ENCODE measurements around the gene CTIF. TPM values are rescaled to one million over a fixed set of nuclear protein-coding genes. Genes with fewer than 3 reads are reported as not detected.

CTIF gene
- total RNA-seq, 2 experiments from 2014 or later: 5.7 to 5.9 TPM

GRCh38 chr18:48599391-48599790, 60.6 kb downstream of the CTIF start:
- Mint-ChIP-seq H3K4me1 (no peaks in the 10 kb centered on the region), H3K9me3 (ENCODE audit: low read depth) (no peaks in the 10 kb centered on the region), H3K36me3 (no peaks in the 10 kb centered on the region), H3K4me3 (no peak overlapping the region), H3K27ac (no peak overlapping the region), H3K27me3 (no peaks in the 10 kb centered on the region)
- CTCF ChIA-PET: no interaction called here
- DNase-seq (no peak), ATAC-seq (no peak)

- Mint-ChIP-seq H3K4me1 (no peaks in the 10 kb centered on the region), H3K27me3 (no peaks in the 10 kb centered on the region), H3K9me3 (ENCODE audit: low read depth) (no peaks in the 10 kb centered on the region), H3K27ac (no peak overlapping the region), H3K36me3 (no peaks in the 10 kb centered on the region), H3K4me3 (no peak overlapping the region)
- no peak for ATAC-seq
- no peak for DNase-seq
- CTCF ChIA-PET: no interaction called here
Observed at GRCh38 chr18:48600046-48600445, 61.2 kb downstream of the CTIF start.

DNA sequence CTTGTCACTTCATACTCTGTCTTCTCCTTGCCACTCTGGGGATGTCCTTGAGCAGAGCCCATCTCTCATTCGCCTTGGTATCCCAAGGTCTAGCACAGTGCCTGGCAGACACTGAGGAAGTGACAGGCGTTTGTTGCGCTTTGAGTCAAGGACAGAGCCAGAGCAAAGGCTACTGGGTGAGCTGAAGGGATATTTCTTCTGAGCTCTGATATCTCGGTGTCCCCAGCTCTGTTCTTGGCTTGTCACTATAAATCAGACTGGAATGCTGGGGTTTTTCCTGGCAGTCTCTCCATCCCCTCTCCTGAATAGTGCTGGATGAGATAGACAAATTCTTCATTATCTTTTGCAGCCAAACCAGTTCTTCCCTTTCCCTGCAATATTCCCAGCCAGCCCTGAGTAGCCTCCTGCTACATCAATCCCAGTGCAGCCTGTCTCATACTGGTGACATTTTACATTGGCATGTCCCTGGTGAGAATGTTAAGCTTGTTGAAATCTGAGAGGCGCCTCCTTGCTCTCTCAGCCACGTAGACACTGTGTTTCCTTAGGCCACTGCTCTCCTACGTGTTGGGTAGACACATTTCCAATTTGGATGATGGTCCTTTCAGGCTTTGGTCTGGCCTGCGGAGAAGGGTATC, 61.7 kb downstream of the CTIF start:
- no peak overlapping the region for H3K27ac Mint-ChIP-seq
- CTCF ChIA-PET: no interaction called here
- no peak overlapping the region for H3K4me3 Mint-ChIP-seq
- no peaks in the 10 kb centered on the region for H3K27me3 Mint-ChIP-seq
- DNase-seq (no peak), ATAC-seq (no peak)
- no peaks in the 10 kb centered on the region for H3K36me3 Mint-ChIP-seq
- no peaks in the 10 kb centered on the region for H3K4me1 Mint-ChIP-seq
- no peaks in the 10 kb centered on the region for H3K9me3 Mint-ChIP-seq (ENCODE audit: low read depth)

- Mint-ChIP-seq H3K4me1 (no peaks in the 10 kb centered on the region), H3K27ac (no peak overlapping the region), H3K36me3 (no peaks in the 10 kb centered on the region), H3K9me3 (ENCODE audit: low read depth) (no peaks in the 10 kb centered on the region), H3K27me3 (no peaks in the 10 kb centered on the region), H3K4me3 (no peak overlapping the region)
- no peak for DNase-seq
- CTCF ChIA-PET: no interaction called here
- ATAC-seq: no peak
Observed at GRCh38 chr18:48601343-48601742, 62.5 kb downstream of the CTIF start.

DNA sequence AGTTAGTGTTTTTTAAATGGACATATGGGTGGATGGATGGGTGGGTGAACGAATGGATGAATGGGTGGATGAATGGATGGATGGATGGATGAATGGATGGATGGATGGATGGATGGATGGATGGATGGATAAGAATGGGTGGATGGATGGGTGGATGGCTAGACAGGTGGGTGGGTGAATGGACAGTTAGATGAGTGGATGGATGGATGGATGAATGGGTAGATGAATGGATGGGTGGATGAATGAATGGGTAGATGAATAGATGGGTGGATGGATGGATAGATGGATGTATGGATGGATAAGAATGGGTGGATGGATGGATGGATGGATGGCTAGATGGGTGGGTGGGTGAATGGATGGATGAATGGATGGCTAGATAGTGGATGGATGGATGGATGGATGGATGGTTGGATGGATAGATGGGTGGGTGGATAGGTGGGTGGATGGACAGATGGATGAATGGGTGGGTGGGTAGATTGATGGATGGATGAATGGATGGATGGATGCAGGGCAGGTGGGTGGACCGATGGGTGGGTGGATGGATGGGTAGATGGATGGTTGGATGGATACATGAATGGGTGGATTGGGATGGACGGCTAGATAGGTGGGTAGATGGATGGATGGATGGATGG, 64.0 kb downstream of the CTIF start:
- Mint-ChIP-seq H3K4me3 (no peak overlapping the region), H3K9me3 (ENCODE audit: low read depth) (no peaks in the 10 kb centered on the region), H3K27me3 (no peaks in the 10 kb centered on the region), H3K36me3 (no peaks in the 10 kb centered on the region), H3K4me1 (no peaks in the 10 kb centered on the region), H3K27ac (no peak overlapping the region)
- ATAC-seq: no peak
- DNase-seq: no peak
- CTCF ChIA-PET: no interaction called here

DNA sequence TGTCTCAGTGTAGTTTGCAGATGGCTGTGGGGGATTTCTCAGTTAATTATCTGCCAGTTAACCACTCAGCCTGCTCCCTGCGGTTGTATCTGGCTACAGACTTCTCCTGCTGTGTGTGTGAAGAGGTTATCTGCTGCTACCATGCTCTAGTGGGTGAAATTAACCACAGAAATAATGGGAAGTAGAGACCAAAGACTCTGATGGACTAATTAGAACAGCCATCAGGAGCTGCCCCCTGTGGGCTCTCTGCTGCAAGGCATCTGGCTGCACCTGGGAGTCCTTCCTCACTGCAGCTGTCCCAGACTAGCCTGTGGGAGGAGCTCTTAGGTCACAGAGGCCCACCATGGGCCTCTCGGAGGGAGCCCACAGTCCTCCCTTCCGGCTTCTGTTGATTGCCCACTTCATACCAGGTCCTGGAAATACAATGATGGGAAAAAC, 66.6 kb downstream of the CTIF start:
- H3K4me3 Mint-ChIP-seq: no peak overlapping the region
- CTCF ChIA-PET: interaction anchor here (1.2 kb wide), 1 partner anchor 160 kb away, joined by 3 read pairs; no protein-coding TSS in a partner anchor
- H3K36me3 Mint-ChIP-seq: no peaks in the 10 kb centered on the region
- no peaks in the 10 kb centered on the region for H3K9me3 Mint-ChIP-seq (ENCODE audit: low read depth)
- no peak overlapping the region for H3K27ac Mint-ChIP-seq
- no peaks in the 10 kb centered on the region for H3K4me1 Mint-ChIP-seq
- H3K27me3 Mint-ChIP-seq: no peaks in the 10 kb centered on the region
- DNase-seq: no peak
- no peak for ATAC-seq

DNA sequence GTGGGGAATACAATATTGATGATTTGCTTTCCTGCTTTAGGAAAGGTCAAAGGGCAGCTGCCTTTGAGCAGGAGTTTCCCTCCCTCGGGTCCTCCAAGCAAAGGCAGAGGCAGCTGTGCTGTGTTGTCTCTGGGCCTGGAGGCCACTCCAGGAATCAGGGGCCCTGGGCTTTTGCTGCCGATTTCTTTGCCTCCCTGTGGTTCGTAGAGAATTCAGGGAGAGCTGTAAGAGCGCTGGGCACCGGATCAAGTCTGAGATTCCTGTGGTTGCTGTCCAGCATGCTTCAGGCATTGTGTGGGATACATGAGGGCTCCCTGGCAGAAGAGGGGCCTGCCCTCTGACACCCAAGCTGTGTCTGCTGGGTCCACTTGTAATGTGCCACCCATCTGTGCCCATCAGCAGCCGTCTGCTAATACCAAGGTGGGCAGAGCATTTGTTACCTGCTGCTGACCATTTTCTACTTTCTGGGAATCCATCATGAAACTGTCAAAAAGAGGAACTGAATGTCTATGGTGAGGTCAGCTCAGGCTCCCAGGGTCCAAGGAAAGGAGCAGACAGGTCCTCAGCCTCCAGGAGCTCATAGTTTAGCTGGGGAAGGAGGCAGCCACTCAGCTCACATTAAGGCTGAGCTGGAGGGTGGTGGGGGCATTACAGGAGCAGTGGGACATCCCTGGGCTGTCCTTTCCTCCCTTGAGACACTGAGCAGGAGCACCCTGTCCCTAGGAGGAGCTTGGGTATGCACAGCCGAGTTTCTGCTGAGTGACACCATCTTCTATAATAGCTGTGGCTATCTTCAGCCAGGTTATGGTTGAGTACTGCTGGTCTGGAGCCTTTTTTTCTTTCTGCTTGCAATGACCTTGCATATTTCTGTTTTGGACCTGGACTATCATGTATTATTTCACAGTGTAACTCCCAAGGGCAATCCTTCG, 68.5 kb downstream of the CTIF start:
- CTCF ChIA-PET: interaction anchor here (0.6 kb wide), 1 partner anchor 116 kb away, joined by 3 read pairs; no protein-coding TSS in a partner anchor
- H3K4me3 Mint-ChIP-seq: no peak overlapping the region
- no peaks in the 10 kb centered on the region for H3K9me3 Mint-ChIP-seq (ENCODE audit: low read depth)
- H3K4me1 Mint-ChIP-seq: no peaks in the 10 kb centered on the region
- DNase-seq: no peak
- no peak for ATAC-seq
- no peak overlapping the region for H3K27ac Mint-ChIP-seq
- no peaks in the 10 kb centered on the region for H3K36me3 Mint-ChIP-seq
- H3K27me3 Mint-ChIP-seq: no peaks in the 10 kb centered on the region

DNA sequence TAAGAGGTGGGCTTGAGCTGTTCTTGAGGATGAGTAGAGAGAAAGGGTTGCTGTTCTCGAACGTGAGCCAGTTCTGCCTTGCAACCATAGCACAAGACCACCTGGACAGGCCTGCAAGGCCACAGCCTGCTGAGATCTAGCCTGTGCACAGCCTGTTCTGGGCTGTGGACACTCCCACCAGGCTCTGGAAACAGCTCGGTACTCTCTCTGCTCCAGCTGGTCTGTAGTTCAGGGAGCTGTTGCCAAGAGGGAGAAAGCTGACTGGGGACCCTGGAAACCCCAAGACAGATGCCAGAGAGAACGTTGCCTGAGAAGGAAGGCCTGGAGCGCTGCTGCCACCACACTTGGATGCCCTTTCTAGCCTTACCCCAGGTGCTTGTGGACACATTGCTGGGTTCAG, 69.8 kb downstream of the CTIF start:
- Mint-ChIP-seq H3K4me1 (no peaks in the 10 kb centered on the region), H3K36me3 (no peaks in the 10 kb centered on the region), H3K4me3 (no peak overlapping the region), H3K27ac (no peak overlapping the region), H3K9me3 (ENCODE audit: low read depth) (no peaks in the 10 kb centered on the region), H3K27me3 (no peaks in the 10 kb centered on the region)
- no peak for ATAC-seq
- CTCF ChIA-PET: interaction anchor here (0.9 kb wide), 1 partner anchor 22 kb away, joined by 3 read pairs; no protein-coding TSS in a partner anchor
- no peak for DNase-seq

DNA sequence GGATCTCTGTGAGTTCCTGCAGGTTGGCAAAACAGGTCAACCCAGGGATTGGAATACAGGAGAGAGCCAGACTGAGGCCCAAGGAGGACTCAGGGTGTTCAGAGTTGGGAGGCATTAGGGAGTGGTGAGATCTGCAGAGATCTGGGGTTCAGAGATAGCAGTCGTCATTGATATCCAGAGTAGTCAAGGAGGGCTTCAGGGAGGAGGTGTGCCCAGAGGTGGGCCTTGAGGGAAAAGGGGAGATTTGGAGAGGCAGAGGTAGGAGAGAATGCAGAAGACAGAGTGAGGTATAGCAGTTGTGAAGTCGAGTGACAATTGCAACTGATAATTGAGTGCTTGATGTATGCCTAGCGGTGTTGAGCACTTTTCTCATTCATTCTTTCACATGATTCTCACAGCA, 70.3 kb downstream of the CTIF start:
- Mint-ChIP-seq H3K9me3 (ENCODE audit: low read depth) (no peaks in the 10 kb centered on the region), H3K4me1 (no peaks in the 10 kb centered on the region), H3K4me3 (no peak overlapping the region), H3K27me3 (no peaks in the 10 kb centered on the region), H3K27ac (no peak overlapping the region), H3K36me3 (no peaks in the 10 kb centered on the region)
- DNase-seq: no peak
- CTCF ChIA-PET: interaction anchor here (0.9 kb wide), 1 partner anchor 21 kb away, joined by 3 read pairs; no protein-coding TSS in a partner anchor
- no peak for ATAC-seq

DNA sequence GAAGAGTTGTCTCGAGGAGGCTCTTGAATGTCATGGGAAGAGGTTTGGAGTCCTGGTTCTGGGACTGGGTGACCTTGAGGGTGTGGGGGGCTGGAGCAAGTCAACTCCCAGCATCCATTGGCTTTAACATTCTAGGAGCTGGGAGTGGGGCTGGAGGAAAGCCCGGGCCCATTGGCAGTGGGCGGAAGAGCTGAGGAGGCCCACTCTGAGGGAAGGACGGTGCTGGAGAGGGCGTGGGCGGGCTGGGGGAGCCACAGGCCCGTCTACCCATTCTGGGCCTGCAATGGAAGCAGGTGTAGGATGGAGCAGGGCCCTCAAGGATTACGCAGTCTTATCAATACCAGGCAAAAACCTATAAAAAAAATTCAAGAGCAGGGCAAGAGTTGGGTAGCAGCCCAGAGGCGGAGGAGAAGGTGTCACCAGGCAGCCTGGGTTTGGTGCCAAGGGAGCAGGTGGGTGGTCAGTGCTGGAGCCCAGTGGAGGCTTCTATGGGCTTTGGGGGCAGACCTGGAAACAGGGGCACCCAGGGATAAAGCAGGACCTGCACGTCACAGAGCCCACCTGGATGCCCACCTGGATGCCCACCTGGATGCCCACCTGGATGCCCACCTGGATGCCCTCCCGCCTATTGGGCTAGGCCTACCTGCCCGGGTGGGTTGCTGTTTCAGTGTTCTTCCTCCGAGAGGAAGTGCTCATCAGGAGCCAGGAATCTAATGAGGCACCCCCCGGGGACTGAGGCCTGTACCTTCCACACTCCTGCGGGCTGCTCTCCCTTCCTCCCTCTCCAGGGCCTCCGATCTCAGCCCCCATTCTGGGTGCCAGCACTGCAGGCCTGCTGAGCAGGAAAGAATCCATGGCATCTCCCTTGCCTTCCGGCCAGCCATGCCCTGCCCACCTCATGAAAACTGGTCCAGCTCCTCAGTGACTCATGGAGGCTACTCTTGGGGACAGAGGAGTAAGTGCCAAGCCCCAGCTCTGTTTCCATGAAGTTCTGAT, 71.3 kb downstream of the CTIF start:
- CTCF ChIA-PET: no interaction called here
- Mint-ChIP-seq H3K36me3 (no peaks in the 10 kb centered on the region), H3K9me3 (ENCODE audit: low read depth) (no peaks in the 10 kb centered on the region), H3K27ac (no peak overlapping the region), H3K4me1 (no peaks in the 10 kb centered on the region), H3K27me3 (no peaks in the 10 kb centered on the region), H3K4me3 (no peak overlapping the region)
- DNase-seq: no peak
- no peak for ATAC-seq

- H3K4me1 Mint-ChIP-seq: no peaks in the 10 kb centered on the region
- H3K9me3 Mint-ChIP-seq (ENCODE audit: low read depth): no peaks in the 10 kb centered on the region
- H3K27me3 Mint-ChIP-seq: no peaks in the 10 kb centered on the region
- CTCF ChIA-PET: no interaction called here
- DNase-seq (no peak), ATAC-seq (no peak)
- H3K4me3 Mint-ChIP-seq: no peak overlapping the region
- no peaks in the 10 kb centered on the region for H3K36me3 Mint-ChIP-seq
- no peak overlapping the region for H3K27ac Mint-ChIP-seq
Observed at GRCh38 chr18:48611203-48611602, 72.4 kb downstream of the CTIF start.

DNA sequence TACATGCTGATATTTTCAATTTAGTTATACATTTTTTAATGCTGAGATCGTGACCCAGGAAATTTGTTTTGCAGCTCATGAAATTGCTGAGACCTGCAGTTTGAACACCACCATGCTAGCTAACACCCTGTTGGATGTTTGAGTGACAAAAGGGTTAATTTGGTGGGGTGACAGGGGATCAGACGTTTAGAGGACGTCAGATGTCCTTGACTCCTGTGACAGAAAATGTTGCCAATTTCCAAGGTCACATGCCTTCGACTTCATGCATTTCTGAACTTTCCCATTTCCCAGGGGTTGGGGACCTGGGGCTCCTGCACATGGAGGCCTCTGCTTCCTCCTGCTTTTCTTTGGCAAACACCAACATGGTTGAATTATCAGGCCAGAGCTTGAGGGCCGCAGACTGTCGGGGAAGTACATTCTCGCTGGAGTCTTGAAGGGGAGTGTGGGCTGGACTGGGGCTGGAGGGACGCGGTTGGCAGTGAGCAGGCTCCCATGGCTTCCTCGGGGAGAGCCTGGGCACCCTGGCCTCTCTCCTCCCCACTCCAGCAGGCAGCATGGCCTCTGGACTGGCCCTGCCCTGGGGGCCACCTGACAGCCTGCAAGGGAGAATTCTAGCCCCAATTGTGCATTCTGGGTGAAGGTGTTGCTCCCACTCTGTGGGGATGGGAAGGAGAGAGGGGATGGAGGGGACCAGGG, 73.1 kb downstream of the CTIF start:
- Mint-ChIP-seq H3K27me3 (no peaks in the 10 kb centered on the region), H3K9me3 (ENCODE audit: low read depth) (no peaks in the 10 kb centered on the region), H3K36me3 (no peaks in the 10 kb centered on the region), H3K4me3 (no peak overlapping the region), H3K27ac (no peak overlapping the region), H3K4me1 (no peaks in the 10 kb centered on the region)
- ATAC-seq (no peak), DNase-seq (no peak)
- CTCF ChIA-PET: no interaction called here
